ENCODE measurements around the gene KCNIP3. TPM values are rescaled to one million over a fixed set of nuclear protein-coding genes. Genes with fewer than 3 reads are reported as not detected.
A peak's percentile ranks its signal among the peaks of the same experiment; 100 is the strongest.
"Not testable (repeated sequence)": the region's sequence is repeated elsewhere in the genome, so short reads cannot be mapped to it uniquely, and the experiment has no call there.

The KCNIP3 gene
- total RNA-seq, 1 experiment from 2014 or later, result not detected

DNA sequence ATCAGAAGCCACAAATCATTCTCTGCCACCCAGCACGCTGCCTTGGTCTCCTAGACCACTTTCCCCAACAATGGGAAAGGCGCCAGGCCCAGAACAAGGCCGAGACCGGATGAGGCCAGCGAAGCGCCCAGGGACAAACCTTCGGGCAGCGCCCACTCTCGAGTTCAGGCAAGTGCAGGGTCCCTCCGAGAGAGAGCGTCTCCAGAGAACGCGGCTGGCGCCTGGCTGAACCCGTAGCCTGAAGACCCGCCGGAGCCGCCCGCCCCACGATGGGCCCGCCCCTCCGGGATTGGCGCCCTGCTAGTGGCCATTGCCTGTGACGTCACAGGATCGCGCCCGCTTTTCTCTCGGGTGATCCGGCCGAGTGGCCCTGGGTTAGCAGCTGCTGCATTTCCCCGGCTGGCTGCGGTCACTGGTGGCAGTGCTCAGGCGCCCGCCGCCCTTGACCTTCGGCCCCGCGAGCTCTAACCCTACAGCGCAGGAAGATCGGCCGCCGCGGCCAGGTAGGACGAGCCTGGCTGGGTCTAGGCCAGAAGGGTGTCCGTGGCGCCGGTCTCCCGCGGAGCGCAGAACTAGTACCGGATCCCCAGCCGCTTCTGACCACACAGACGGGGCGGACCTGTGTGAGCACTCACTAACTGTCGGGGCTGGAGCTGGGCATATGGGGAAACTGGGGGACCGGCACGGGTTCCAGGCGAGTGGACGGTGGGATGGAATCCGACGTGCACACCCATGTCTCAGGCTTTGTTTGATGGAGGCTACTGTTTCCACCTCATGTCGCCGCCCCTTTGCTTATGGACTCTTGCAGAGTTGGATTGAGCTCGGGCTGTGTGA lies 105.4 kb downstream of the KCNIP3 start, which contains the start of gene FAHD2A:
FAHD2A (plus strand) TSS at position 339 of the 834 bp plus-strand sequence. CDS start 2,851 bp downstream, outside the sequence.
- DNase-seq, result peak; percentile 95 to 97
- intact Hi-C loops (cut with micrococcal nuclease; ENCODE audit: unreplicated experiment), result loop anchor here (1.0 kb wide), 1 partner anchor 57 kb away; no protein-coding TSS in a partner anchor
- POLR2A ChIA-PET, result no interaction called here
- no peaks in the 10 kb centered on the region for H3K27me3 ChIP-seq (replicated peaks; ENCODE audit: control insufficient read depth, insufficient read depth, low read length)
- Mint-ChIP-seq H3K9me3 (ENCODE audit: unreplicated experiment) (no peaks in the 10 kb centered on the region), H3K4me3 (ENCODE audit: unreplicated experiment) (peak within 1 kb of the TSS; percentile 99), H3K27ac (ENCODE audit: unreplicated experiment) (peak within 1 kb of the TSS; percentile 98), H3K27me3 (ENCODE audit: insufficient read depth, unreplicated experiment) (no peaks in the 10 kb centered on the region), H3K4me1 (ENCODE audit: low read depth, unreplicated experiment) (peaks cover 7% of the 10 kb centered on the region), H3K36me3 (ENCODE audit: insufficient read depth, unreplicated experiment) (peaks cover 14% of the 10 kb centered on the region)
- TF ChIP-seq, protein P1, sequence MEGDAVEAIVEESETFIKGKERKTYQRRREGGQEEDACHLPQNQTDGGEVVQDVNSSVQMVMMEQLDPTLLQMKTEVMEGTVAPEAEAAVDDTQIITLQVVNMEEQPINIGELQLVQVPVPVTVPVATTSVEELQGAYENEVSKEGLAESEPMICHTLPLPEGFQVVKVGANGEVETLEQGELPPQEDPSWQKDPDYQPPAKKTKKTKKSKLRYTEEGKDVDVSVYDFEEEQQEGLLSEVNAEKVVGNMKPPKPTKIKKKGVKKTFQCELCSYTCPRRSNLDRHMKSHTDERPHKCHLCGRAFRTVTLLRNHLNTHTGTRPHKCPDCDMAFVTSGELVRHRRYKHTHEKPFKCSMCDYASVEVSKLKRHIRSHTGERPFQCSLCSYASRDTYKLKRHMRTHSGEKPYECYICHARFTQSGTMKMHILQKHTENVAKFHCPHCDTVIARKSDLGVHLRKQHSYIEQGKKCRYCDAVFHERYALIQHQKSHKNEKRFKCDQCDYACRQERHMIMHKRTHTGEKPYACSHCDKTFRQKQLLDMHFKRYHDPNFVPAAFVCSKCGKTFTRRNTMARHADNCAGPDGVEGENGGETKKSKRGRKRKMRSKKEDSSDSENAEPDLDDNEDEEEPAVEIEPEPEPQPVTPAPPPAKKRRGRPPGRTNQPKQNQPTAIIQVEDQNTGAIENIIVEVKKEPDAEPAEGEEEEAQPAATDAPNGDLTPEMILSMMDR (IDR thresholded peaks at IDR 0.05; ENCODE audit: insufficient read depth in 1 of 2, low read depth in 1 of 2, low read length in 1 of 2, severe bottlenecking in 1 of 2, unreplicated experiment in 1 of 2), result no peak
- no peaks in the 10 kb centered on the region for H3K36me3 ChIP-seq (ENCODE audit: control insufficient read depth, insufficient read depth, low read length)
- CTCF ChIA-PET, result interaction anchor here (1.2 to 2.6 kb wide), 4 partner anchors 10 to 171 kb away, joined by 3 to 11 read pairs (median 6); no protein-coding TSS in a partner anchor
- H3K9me3 ChIP-seq, result no peaks in the 10 kb centered on the region
- peak within 1 kb of the TSS; percentile 89 for H3K4me3 ChIP-seq (ENCODE audit: low read depth, low read length)
- BruUV-seq (replicated peaks), result no TSS peak
- peaks cover 7% of the 10 kb centered on the region; the same call in 1 of the 2 replicates for H3K4me1 ChIP-seq

DNA sequence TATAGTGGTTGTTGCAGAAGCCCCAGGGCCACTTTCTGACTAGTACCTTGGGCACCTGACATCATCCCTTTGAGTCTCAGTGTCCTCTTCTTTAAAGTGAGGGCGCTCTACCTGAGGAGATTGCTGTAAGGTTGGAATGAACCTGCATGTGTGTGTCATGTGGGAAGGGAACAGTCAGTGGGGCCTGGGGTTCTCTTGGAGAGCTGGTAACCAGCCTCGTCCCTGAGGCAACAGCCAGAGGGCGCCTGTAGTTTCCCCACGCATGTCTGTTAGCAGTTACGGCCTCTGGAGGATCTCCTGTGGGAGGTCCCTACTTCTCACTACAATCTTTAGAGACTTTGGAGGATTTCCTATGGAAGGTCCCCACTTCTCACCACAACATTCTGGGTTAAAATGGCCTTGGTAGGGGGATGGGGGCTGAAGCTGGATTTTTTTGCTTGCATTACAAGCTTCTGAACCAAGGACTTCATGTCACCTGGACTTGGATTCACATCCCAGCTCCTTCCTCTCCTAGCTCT lies 106.1 kb downstream of the KCNIP3 start:
- H3K9me3 ChIP-seq; H3K4me1 ChIP-seq; BruUV-seq (replicated peaks); H3K9me3 Mint-ChIP-seq (ENCODE audit: unreplicated experiment); POLR2A ChIA-PET; H3K27me3 Mint-ChIP-seq (ENCODE audit: insufficient read depth, unreplicated experiment); H3K36me3 ChIP-seq (ENCODE audit: control insufficient read depth, insufficient read depth, low read length); H3K4me1 Mint-ChIP-seq (ENCODE audit: low read depth, unreplicated experiment); H3K27me3 ChIP-seq (replicated peaks; ENCODE audit: control insufficient read depth, insufficient read depth, low read length); intact Hi-C loops (cut with micrococcal nuclease; ENCODE audit: unreplicated experiment): not testable (repeated sequence)
- peak overlapping the region; percentile 89 for H3K4me3 ChIP-seq (ENCODE audit: low read depth, low read length)
- peak overlapping the region; percentile 99 for H3K4me3 Mint-ChIP-seq (ENCODE audit: unreplicated experiment)
- TF ChIP-seq, protein P1 (IDR thresholded peaks at IDR 0.05; ENCODE audit: insufficient read depth in 1 of 2, low read depth in 1 of 2, low read length in 1 of 2, severe bottlenecking in 1 of 2, unreplicated experiment in 1 of 2), result peak in 1 of 2 experiments; percentile 29
- H3K27ac Mint-ChIP-seq (ENCODE audit: unreplicated experiment), result peak overlapping the region; percentile 98
- DNase-seq, result peak; percentile 7 to 39
- peaks cover 17% of the 10 kb centered on the region for H3K36me3 Mint-ChIP-seq (ENCODE audit: insufficient read depth, unreplicated experiment)
- CTCF ChIA-PET, result interaction anchor here (1.5 to 2.6 kb wide), 3 partner anchors 14 to 172 kb away, joined by 3 to 11 read pairs (median 8); no protein-coding TSS in a partner anchor

DNA sequence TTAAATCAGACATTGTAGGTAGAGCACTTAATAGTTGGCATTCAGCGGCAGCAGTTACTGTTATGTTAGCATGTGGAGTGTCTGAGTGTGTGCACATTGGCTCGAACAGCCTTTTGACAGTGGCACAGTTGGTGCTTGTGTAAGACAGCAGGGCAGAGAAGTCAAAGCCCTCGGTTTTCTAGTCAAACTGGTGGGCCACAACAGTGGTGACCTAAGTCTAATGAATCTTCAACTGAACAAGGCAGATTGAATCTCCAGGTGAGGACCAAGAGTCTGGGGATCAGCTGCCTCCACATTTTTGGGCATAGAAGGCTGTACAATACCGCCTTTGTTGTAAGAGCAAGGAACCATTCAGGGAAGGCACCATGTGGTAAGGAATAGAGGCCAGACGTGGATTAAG lies 106.7 kb downstream of the KCNIP3 start:
- H3K9me3 ChIP-seq; H3K27me3 Mint-ChIP-seq (ENCODE audit: insufficient read depth, unreplicated experiment); H3K4me1 Mint-ChIP-seq (ENCODE audit: low read depth, unreplicated experiment); H3K4me1 ChIP-seq; H3K9me3 Mint-ChIP-seq (ENCODE audit: unreplicated experiment); H3K27ac Mint-ChIP-seq (ENCODE audit: unreplicated experiment); POLR2A ChIA-PET; H3K27me3 ChIP-seq (replicated peaks; ENCODE audit: control insufficient read depth, insufficient read depth, low read length); intact Hi-C loops (cut with micrococcal nuclease; ENCODE audit: unreplicated experiment); H3K36me3 ChIP-seq (ENCODE audit: control insufficient read depth, insufficient read depth, low read length); CTCF ChIA-PET: not testable (repeated sequence)
- Mint-ChIP-seq H3K36me3 (ENCODE audit: insufficient read depth, unreplicated experiment) (peaks cover 20% of the 10 kb centered on the region), H3K4me3 (ENCODE audit: unreplicated experiment) (peak overlapping the region; percentile 99)
- DNase-seq, result peak in 1 of 2 experiments; percentile 19
- BruUV-seq (replicated peaks), result TSS peak; percentile 60
- peak overlapping the region; percentile 89; the same call in 1 of the 2 replicates for H3K4me3 ChIP-seq (ENCODE audit: low read depth, low read length)

DNA sequence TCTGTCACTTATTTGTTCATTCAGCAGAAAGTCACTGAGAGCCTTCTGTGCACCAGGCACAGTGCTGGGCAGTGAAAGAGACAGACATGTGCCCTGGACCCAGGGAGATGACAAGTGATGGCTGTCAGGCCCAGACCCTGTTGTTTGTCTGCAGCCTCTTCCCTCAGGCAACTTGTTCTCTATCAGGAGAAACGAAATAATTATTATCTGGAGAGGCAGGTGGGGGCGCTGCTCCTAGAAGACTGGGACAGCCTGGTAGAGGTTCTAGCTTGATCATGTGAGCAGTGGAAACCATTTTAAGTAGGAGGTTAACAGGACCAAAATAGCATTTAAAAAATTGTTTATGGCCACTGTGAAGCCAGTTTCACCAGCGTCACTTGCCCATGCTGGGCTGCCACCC lies 107.5 kb downstream of the KCNIP3 start:
- H3K27me3 ChIP-seq (replicated peaks; ENCODE audit: control insufficient read depth, insufficient read depth, low read length); DNase-seq; H3K4me1 Mint-ChIP-seq (ENCODE audit: low read depth, unreplicated experiment); POLR2A ChIA-PET; H3K27ac Mint-ChIP-seq (ENCODE audit: unreplicated experiment); CTCF ChIA-PET; H3K36me3 ChIP-seq (ENCODE audit: control insufficient read depth, insufficient read depth, low read length); intact Hi-C loops (cut with micrococcal nuclease; ENCODE audit: unreplicated experiment); H3K4me3 Mint-ChIP-seq (ENCODE audit: unreplicated experiment); H3K9me3 ChIP-seq; H3K4me3 ChIP-seq (ENCODE audit: low read depth, low read length); BruUV-seq (replicated peaks); H3K4me1 ChIP-seq; H3K27me3 Mint-ChIP-seq (ENCODE audit: insufficient read depth, unreplicated experiment); H3K9me3 Mint-ChIP-seq (ENCODE audit: unreplicated experiment): not testable (repeated sequence)
- peaks cover 20% of the 10 kb centered on the region for H3K36me3 Mint-ChIP-seq (ENCODE audit: insufficient read depth, unreplicated experiment)

DNA sequence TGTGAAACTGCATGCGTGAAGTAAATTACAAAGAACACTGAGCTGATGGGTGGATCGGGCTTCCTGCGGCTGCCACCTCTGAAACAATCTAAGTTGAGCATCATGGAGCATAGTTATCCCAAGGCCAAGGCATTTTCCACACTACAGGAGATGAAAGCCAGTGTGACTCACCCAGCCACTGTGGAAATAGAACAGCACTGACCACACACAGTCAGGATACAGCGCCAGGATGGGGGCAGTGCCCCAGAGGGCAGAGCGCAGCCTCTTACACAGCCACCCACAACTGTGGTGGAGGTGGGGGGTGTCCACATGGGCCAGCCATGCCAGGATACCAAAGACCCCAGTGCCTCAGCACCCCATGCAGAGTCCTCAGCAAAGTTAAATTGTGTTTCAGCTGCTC lies 114.1 kb downstream of the KCNIP3 start:
- H3K9me3 Mint-ChIP-seq (ENCODE audit: unreplicated experiment); H3K4me1 ChIP-seq; DNase-seq; POLR2A ChIA-PET; H3K9me3 ChIP-seq; H3K36me3 ChIP-seq (ENCODE audit: control insufficient read depth, insufficient read depth, low read length); H3K4me3 Mint-ChIP-seq (ENCODE audit: unreplicated experiment); H3K27me3 Mint-ChIP-seq (ENCODE audit: insufficient read depth, unreplicated experiment); CTCF ChIA-PET; H3K27me3 ChIP-seq (replicated peaks; ENCODE audit: control insufficient read depth, insufficient read depth, low read length); H3K27ac Mint-ChIP-seq (ENCODE audit: unreplicated experiment); BruUV-seq (replicated peaks); H3K4me3 ChIP-seq (ENCODE audit: low read depth, low read length); intact Hi-C loops (cut with micrococcal nuclease; ENCODE audit: unreplicated experiment); H3K36me3 Mint-ChIP-seq (ENCODE audit: insufficient read depth, unreplicated experiment); H3K4me1 Mint-ChIP-seq (ENCODE audit: low read depth, unreplicated experiment): not testable (repeated sequence)

All from Caco-2 (cell line).